Measurements from ENCODE around the gene PUS7L.
A peak's percentile ranks its signal among the peaks of the same experiment; 100 is the strongest.
"Not testable (repeated sequence)": the region's sequence is repeated elsewhere in the genome, so short reads cannot be mapped to it uniquely, and the experiment has no call there.

The PUS7L gene, protein sequence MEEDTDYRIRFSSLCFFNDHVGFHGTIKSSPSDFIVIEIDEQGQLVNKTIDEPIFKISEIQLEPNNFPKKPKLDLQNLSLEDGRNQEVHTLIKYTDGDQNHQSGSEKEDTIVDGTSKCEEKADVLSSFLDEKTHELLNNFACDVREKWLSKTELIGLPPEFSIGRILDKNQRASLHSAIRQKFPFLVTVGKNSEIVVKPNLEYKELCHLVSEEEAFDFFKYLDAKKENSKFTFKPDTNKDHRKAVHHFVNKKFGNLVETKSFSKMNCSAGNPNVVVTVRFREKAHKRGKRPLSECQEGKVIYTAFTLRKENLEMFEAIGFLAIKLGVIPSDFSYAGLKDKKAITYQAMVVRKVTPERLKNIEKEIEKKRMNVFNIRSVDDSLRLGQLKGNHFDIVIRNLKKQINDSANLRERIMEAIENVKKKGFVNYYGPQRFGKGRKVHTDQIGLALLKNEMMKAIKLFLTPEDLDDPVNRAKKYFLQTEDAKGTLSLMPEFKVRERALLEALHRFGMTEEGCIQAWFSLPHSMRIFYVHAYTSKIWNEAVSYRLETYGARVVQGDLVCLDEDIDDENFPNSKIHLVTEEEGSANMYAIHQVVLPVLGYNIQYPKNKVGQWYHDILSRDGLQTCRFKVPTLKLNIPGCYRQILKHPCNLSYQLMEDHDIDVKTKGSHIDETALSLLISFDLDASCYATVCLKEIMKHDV

DNA sequence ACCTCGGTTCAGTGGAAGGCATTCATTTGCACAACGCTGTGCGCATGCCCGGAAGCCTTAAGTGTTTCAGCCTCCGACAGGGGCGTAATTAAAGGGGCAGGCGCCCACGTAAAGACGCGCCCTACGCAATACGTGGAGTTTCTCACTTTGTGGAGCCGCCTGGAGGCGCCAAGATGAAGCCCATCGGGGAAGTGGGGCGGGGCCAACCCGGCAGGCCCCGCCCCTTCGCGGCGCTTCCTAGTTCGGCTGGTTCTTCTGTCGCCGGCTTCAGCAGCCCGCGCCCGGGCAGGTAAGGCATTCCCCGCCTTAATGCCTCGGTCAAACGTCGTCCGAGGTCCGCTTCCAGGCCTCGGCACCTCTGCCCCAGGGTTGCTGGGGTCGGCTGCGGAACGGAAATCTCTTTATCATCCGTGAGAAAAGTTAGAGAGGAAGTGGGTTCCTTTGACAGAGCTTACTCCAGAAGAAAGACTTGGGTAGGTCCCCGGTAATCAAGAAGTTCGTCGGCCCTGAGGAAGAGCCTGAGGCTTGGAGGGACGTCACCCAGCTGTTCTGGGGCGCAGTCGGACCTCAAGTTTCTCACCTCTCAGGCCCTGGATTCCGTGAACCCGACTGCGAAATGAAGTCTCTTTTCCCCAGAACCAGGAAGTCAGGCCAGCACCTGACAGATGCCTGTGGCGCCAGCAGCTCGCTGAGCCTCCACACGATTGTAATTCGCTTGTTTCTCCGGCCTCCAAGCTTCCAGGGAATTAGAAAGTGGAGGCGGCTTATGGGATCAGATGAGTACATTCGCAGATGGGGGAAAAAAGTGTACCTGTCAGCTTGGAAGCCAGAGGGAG lies at the start of gene PUS7L, which contains the start of gene IRAK4:
Gene PUS7L, minus strand, starts transcription at position 63 of the 836 bp plus-strand sequence. CDS start 3,545 bp downstream, outside the sequence.
Gene IRAK4, plus strand, starts transcription at position 224 of the 836 bp plus-strand sequence. CDS start 9,161 bp downstream, outside the sequence.
- peak; percentile 98 for DNase-seq

DNA sequence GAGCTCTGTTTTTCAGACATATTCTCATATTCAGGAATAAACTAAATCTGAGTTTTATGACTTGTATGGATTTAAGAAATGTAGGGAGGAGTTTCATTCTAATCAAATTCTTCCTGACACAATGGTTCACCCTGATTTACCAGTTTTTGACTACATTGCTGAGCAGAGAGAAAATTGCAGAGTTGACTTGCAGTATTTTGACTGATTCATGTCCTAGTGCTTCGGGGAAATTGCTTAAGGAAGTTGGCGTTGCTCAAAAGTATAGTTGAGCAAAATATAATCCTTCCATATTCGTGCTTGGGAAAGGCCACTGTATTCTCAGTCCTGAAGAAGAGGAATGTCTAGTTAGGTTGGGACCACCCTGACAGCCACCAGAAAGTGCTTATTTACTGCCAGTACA lies 48.8 kb upstream of the PUS7L start:
- peak; percentile 72 for DNase-seq

DNA sequence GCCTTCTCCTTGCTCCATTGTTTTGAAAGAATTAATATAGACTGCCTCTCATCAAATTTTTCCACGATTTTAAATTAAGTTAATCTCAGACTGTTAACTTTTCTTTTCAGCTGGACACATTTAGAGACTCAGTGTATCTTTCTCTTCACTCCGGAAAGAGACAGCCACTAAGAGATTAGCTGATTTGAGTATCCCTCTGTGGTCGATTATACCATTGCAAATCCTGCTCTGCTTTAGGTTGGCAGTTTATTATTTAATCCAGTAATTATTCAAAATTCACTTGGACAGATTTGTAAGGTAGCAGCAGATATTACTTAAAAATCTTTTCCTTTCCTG lies 48.1 kb upstream of the PUS7L start:
- DNase-seq, result no peak

DNA sequence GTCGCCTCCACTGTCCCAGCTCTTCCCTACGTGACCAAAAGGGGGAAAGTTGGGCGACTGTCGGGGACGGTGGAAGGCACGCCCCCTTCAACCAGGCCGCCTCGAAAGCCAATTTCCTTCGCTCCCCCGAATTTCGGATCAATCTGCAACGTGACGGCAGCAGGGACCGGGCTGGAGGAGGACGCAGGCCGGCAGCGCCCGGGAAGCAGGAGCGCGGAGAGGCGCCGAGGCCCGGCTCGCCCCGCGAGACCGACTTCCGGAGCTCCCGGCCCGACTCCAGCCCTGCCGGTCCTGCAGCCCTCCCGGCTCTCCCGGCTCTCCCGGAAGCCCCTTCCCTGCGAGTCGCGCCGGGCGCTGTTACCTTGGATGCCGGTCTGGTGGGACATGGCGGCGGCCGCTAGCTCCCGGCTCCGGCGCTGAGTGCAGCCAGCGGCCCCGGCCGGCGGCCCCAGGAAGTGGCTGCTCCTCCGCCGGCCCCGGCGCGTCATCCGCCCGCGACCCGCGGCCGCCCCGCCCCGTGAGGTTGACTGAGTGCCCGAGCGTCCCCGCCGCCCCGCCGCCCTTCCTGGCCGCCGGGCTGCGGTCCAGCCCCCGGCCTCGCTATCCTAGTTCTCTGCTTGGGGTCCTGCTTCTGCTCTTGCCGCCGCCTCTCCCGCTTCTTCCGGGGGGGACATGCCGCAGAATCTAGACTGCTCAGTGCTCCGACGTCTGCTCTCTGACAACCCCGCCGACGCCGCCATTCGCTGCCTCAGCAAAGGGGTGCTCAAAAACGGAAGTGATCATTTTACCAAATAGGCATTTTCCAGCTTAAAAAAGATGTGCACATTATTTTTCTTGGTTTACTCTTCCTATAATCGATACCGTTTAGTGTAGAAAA lies 47.5 kb upstream of the PUS7L start, which contains the start of gene TWF1:
Gene TWF1, minus strand, starts transcription at position 458 of the 877 bp plus-strand sequence. Its CDS starts 72 bp downstream, at position 386.
- DNase-seq, result peak; percentile 87

DNA sequence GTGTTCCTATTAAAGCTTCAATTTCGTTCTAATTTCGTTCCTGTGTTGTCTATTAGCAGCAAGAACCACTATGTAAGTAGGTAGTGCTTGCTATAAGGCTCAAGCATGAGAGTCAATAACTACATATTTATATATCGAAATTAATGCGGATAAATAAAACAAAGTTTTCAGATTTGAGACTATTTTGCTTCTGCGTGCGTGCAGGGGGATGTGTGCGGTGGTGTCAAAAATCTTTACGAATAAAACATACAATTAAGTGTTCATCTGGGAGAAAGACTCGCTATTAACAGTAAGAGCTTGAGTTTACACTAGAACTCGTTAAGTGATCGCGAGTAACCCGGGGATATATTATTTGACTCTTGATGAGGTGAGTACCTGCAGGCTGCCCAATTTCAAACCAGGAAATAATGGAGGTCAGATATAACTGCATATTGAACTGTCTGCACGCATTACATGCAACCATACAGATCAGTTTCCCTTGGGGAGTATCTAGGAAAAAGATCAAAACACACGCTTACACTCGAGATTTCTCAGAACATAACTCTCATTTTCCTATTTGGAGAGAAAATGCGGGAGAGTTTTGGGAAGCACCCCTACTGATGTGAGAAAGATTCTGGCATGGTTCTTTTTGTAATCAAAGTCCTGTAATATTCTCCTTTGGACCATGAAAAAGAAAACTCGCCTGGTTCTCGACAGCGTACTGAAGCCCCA lies 46.7 kb upstream of the PUS7L start:
- DNase-seq, result no peak

DNA sequence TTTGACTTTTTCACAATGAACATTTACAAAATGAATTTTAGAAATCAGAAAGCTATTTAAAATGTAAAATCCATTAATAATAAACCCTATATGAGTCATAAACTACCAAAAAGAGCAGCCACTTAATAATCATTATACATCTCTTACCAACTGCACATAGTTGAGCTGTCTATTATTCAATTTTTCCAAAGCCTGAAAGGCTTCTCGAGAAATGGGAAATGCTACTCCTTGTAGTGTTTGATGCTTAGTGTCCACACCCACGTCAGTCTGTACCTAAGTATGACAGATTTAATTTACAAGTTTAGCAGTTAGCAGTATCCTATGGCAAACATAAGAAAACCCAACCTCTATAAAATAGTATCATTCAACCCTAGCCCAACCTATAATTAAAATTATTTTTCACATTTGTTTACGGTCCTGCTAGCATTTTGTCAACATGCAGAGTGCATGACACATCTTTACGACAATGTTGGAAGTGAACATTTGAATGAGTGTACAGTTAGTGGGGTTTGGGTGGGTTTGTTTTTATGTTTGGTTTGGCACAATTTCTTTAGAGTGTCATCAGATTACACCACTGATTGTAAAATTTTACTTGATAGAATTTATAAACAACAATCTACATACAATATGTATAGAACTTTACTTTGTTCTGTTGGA lies 39.1 kb upstream of the PUS7L start:
- DNase-seq, result no peak

DNA sequence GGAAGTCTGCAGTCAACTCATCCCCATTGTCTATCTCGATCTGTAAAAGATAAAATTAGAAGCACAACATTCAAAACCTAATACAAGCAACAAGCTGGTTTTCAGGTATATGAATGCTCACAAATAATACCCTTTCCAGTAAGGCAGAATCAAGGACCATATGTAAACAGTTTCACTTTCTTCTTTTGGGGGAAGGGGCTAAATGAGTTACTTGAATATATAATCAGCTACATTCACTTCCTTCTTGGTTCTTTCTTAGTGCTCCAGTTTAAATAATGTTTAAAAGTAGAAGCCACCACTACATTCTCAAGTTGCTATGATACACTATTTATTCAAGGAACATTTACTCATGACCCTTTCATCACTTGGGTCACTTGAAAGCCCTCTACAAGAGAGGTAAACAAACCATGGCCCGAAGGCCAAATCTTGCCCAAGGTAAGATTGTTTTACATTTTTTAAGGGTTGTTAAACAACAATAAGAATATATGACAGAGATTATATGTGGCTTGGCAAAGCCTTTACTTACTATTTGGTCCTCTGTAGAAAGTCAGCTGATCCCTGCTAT lies 37.2 kb upstream of the PUS7L start:
- DNase-seq, result no peak

DNA sequence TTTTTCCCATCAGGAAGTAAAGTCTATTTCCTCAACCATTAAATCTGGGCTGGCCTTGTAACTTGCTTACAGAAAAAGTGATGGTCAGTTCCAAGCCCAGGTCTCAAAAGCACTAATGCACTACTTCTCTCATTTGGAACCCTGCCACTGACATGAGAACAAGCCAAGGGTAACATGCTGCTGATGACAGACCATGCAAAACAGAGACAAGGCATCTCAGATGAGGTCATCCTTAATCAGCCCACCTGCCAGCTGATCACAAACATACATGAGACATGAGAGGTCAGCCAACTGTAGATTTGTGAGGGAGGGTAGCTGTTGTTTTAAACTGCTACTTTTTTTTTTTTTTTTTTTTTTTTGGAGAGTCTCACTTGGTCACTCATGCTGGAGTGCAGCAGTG lies 31.4 kb upstream of the PUS7L start:
- no peak for DNase-seq

DNA sequence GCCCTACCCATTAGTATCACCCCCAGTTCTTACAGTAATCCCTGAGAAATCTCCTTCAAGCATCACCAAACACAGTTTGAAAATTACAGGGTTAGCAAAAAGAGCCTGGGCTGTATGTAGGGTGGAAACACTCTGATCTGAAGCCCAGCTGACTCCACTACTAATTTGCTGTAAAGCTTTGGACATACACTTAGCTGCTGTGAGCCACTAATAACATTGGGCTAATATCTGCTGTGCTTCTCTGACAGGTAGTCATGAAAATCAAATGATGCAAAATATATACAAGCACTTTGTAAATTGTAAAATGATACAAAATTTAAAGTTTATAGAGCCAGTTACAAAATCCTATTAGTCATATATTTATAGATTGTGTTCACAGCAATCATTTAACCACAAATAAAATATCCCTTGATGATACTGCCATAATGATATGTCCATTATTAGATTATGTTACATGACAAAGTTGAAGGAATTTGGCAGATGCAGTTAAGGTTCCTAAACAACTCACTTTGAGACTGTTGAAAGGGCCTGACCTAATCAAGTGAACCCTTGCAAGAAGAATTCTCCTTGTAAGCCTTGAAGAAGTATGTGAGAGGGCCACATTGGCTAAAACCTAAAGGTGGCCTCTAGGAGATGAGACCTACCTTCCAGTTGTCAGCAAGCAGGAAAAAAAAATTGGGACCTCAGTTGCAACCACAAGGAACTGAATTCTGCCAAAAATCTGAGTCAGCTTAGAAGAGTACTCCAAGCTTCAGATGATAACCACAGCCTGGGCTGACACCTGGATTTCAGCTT lies 28.5 kb upstream of the PUS7L start:
- DNase-seq, result no peak

DNA sequence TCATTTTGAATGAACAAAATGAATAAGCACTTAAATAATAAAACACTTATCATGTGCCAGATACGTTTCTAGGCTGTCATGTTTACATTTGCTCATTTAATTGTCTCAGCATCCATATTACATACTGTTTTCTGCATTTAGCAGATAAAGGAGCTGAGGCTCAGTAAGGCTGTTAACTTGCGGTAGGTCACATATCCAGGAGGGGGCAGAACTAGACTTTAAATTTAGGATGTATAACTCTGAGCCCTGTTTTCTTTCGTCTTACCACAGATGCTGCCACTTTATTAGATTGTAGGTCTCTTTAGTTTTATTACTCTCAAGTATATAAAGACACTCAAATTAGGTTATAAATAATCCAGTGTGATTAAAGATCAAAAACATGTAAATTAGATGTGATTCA lies 17.9 kb upstream of the PUS7L start:
- peak; percentile 24 for DNase-seq

DNA sequence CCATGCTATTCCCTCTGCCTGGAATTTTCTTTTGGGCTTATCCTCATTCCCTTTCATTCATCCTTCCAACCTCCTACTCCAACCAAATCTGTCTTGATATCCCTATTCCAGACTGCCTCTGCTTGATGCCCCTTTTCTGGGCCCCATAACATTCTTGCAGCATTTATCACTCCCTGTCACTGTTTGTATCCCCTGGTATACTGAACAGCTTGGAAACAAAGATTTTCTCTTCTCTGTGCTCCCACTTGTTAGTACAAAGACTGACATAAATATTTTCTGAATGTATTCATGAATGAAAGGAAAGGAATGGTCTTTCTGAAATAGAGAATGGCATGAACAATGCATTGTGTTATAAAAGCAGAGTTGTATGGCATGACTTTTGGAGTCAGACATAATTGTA lies 7.7 kb upstream of the PUS7L start:
- no peak for DNase-seq

DNA sequence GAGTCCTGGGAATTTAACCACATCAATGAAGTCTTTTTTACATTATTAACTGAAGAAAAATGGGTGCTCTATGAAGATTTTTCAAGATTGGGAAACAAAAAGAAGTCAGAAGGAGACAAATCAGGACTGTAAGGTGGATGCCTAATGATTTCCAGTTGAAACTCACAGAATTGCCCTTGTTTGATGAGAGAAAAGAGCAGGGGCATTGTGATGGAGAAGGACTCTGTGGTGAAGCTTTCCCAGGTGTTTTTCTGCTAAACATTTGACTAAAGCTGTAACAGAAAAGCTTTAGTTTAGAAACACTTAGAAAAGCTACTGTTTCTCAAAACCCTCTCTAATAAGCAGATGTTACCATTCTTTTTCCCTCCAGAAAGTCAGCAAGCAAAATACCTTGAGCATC lies 5.9 kb upstream of the PUS7L start:
- DNase-seq, result no peak

DNA sequence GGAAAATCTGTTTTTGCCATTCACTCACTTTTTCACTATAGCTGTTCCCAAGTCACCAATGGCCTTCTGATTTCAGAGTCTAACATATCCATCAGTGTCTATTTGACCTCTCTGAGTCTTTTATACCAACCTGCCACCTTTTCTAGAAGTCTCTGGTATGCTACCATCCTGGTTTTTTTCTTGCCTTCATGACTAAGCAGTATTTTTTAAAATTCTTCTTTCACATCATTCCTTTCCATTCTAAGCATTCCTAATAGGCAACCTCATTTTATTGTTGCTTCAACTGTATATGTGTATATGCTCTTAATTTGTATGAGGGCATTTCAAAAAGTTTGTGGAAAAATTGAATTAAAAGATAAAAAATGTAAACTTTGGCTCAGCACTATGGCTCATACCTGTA lies 5.2 kb upstream of the PUS7L start:
- DNase-seq, result no peak

DNA sequence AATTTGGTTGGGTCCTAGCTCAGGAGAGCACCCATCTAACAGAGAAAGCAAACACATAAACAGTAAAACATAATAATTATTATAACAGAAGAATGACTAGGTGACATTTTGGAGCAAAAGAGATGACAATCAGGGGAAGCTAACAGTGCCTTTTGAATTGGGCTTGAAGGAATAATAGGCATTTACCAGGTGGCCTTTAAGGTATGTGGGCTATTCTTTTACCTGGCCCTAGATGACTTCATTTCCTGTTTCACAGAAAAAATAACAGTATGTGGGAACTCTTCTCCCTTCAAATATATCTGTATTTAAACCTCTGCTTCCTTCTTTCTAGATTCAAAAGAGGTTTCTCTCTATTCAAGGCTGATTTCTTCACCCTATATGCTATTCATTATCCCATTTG lies 4.0 kb upstream of the PUS7L start:
- DNase-seq, result no peak

DNA sequence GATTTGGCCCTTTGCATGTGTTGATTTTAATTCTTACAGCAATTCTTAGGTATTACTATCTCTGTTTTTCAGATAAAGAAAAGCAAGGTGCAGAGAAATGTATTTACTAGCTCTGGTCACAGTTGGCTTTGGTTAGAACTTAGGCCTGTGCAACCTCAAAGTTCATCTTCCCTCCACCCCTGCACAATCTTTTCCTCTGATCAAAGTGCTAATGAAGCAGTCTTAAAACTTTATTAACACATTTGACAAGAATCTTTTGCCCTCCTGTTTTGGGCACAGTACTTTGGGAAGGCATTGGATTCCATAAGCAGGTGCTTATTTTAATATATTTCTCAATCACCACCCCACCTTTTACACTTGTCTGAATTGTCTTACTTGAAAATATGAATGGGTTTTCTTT lies 2.9 kb upstream of the PUS7L start:
- no peak for DNase-seq

DNA sequence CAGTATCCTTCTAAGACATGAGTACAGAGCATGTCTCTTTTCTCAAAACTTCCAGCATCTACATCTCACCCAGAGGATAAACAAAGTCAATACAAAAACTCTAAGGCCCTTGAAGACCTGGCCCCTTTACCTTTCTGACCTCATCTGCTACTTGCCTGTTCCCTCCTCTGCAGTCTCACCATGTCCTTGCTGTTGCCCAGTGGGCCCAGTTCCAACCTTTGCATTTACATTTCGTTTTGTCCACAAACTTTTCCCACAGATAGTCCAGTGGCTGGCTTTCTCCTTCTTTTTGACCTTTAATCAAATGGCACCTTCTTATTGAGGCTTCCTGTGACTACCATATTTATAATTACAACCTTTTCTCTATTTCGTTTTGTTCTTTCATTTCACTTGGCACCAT lies 1.8 kb upstream of the PUS7L start:
- DNase-seq, result no peak

DNA sequence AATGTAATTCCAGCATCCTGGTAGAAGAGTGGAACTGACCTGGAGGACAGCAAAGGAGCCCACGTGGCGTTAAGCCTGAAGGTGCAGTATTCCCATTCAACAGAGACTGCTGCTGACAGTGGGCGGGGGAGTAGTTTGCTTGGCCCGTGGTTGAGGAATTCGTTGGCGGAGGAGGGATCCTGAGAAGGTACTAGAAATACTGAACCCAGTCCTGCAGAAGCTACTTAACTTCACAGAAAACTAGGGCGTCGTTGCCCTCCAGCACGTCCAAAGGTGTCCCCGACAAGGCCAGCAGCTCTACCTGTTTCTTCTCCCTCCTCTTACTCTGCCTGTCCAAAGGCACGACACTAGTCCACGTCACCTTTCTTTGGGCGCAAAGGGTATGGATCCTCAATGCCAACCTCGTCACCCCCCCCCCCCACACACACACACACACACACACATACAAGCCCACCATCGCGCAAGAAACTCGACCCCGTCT lies 303 bp downstream of the PUS7L start:
- DNase-seq, result no peak

DNA sequence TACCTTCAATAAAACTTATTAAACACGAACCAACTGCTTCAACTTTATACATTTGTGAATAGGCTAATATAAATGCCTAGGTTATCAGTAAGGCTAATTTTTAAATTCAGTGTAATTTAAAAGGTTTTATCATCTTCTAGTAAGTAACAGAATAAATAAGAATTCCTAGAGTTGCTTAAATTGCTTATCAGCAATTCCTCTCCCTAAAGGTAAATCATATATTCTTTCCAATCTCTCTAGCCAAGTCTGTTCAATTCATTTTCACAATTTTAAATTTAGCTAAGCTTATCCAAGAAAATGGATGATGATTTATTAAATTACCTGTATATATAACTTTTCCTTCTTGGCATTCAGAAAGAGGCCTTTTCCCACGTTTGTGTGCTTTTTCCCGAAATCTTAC lies 4.6 kb downstream of the PUS7L start:
- no peak for DNase-seq

DNA sequence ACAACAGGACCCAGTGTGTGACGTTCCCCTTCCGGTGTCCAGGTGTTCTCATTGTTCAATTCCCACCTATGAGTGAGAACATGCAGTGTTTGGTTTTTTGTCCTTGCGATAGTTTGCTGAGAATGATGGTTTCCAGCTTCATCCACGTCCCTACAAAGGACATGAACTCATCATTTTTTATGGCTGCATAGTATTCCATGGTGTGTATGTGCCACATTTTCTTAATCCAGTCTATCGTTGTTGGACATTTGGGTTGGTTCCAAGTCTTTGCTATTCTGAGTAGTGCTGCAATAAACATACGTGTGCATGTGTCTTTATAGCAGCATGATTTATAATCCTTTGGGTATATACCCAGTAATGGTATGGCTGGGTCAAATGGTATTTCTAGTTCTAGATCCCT lies 7.2 kb downstream of the PUS7L start:
- DNase-seq, result not testable (repeated sequence)

DNA sequence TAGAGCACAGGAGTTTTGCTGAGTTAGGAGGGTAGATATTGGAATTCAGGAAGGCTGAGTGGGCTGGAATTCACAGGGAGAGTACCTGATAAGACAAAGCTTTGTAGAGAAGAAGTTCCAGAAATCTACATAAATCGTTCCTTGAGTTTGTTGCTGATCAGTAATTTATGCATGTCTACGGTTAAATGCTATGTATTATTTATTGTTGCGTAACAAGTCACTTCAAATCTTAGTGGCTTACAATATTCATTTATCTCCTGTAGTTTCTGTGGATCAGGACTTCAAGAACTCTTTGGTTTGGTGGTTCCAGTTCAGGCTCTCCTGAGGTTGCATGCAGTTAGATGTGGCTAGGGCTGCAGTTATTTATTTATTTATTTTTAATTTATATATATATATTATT lies 7.8 kb downstream of the PUS7L start:
- no peak for DNase-seq

All from inflammatory macrophage treated with lipopolysaccharide for 4 hours (primary cell).